ENCODE data around the gene MINK1. TPM values are rescaled to one million over a fixed set of nuclear protein-coding genes. Genes with fewer than 3 reads are reported as not detected.

MINK1 gene
- total RNA-seq, 3 donors from 2014 or later = 25.9 to 58.7 (median 42.0) TPM

DNA sequence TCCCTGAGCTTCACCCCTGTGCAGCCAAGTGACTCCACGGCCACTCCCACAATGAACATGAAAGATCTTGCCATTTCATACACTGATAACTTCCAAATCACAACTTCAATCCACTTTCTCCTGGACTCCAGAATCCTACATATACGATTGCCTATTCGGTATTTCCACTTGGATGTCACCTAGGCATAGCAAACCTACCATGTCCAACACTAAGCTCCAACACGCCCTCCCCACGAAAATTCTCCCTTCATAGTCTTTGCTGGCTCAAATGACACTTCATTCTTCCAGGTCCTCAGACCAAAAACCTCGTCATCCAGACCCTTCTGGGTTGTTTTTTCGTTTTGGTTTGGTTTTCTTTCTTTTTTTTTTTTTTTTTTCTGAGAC, 42.4 kb upstream of the MINK1 start:
- Histone ChIP-seq H3K27me3 (no peaks in the 10 kb centered on the region), H3K4me3 (peak overlapping the region; percentile 63 to 92 (median 79)), H3K4me1 (peaks cover 0 to 4% of the 10 kb centered on the region in 2 donors), H3K36me3 (no peaks in the 10 kb centered on the region), H3K9me3 (no peaks in the 10 kb centered on the region), H3K27ac (peak overlapping the region; percentile 91 to 97)
- TF ChIP-seq POLR2A (IDR thresholded peaks at IDR 0.05) = no peak
- TF ChIP-seq, protein P1, sequence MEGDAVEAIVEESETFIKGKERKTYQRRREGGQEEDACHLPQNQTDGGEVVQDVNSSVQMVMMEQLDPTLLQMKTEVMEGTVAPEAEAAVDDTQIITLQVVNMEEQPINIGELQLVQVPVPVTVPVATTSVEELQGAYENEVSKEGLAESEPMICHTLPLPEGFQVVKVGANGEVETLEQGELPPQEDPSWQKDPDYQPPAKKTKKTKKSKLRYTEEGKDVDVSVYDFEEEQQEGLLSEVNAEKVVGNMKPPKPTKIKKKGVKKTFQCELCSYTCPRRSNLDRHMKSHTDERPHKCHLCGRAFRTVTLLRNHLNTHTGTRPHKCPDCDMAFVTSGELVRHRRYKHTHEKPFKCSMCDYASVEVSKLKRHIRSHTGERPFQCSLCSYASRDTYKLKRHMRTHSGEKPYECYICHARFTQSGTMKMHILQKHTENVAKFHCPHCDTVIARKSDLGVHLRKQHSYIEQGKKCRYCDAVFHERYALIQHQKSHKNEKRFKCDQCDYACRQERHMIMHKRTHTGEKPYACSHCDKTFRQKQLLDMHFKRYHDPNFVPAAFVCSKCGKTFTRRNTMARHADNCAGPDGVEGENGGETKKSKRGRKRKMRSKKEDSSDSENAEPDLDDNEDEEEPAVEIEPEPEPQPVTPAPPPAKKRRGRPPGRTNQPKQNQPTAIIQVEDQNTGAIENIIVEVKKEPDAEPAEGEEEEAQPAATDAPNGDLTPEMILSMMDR (IDR thresholded peaks at IDR 0.05) = no peak
- intact Hi-C loops (cut with DNase I; ENCODE audit: low total_unique reads) = no loop called here
- DNase-seq (ENCODE audit: low spot score in 2 of 2) = no peak

DNA sequence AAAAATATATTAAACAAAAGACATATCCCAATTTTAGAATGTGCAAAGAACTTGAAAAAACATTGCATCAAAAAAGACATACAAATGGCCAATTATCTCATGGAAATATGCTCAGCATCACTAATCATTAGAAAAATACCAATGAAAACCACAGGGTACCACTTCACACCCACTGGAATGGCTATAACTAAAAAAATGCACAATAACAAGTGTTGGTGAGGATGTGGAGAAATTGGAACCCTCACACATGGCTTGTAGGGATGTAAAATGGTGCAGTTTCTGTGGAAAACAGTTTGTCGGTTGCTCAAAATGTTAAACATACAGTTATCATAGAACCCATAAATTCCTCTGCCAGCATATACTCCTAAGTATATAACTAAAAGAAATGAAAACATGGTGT, 38.0 kb upstream of the MINK1 start:
- TF ChIP-seq POLR2AphosphoS5 (IDR thresholded peaks at IDR 0.05) = no peak
- no peak for TF ChIP-seq POLR2A (IDR thresholded peaks at IDR 0.05)
- TF ChIP-seq, protein P1 (IDR thresholded peaks at IDR 0.05) = no peak
- Histone ChIP-seq H3K4me3 (no peak overlapping the region), H3K27ac (peak overlapping the region; percentile 79 to 88), H3K9me3 (no peaks in the 10 kb centered on the region), H3K27me3 (no peaks in the 10 kb centered on the region), H3K36me3 (no peaks in the 10 kb centered on the region), H3K4me1 (peaks cover 0 to 7% of the 10 kb centered on the region in 2 donors)
- intact Hi-C loops (cut with DNase I; ENCODE audit: low total_unique reads) = no loop called here
- DNase-seq (ENCODE audit: low spot score in 2 of 2) = no peak

- peak overlapping the region; percentile 78 to 87 (median 86) for H3K4me3 ChIP-seq
- H3K27ac ChIP-seq = peak overlapping the region; percentile 79 to 88
- TF ChIP-seq POLR2A (IDR thresholded peaks at IDR 0.05) (no peak), POLR2AphosphoS5 (IDR thresholded peaks at IDR 0.05) (no peak)
- TF ChIP-seq, protein P1 (IDR thresholded peaks at IDR 0.05) = no peak
- no peaks in the 10 kb centered on the region for H3K36me3 ChIP-seq
- peaks cover 0 to 7% of the 10 kb centered on the region in 2 donors for H3K4me1 ChIP-seq
- DNase-seq (ENCODE audit: low spot score in 2 of 2) = no peak
- intact Hi-C loops (cut with DNase I; ENCODE audit: low total_unique reads) = no loop called here
- H3K9me3 ChIP-seq = no peaks in the 10 kb centered on the region
- H3K27me3 ChIP-seq = no peaks in the 10 kb centered on the region
Measured at GRCh38 chr17:4796552-4796920, 36.6 kb upstream of the MINK1 start.

- Histone ChIP-seq H3K4me1 (peaks cover 0 to 7% of the 10 kb centered on the region in 2 donors), H3K27ac (no peak overlapping the region), H3K9me3 (no peaks in the 10 kb centered on the region), H3K27me3 (no peaks in the 10 kb centered on the region), H3K4me3 (no peak overlapping the region), H3K36me3 (no peaks in the 10 kb centered on the region)
- DNase-seq (ENCODE audit: low spot score in 2 of 2) = no peak
- intact Hi-C loops (cut with DNase I; ENCODE audit: low total_unique reads) = no loop called here
- TF ChIP-seq, protein P1 (IDR thresholded peaks at IDR 0.05) = no peak
- TF ChIP-seq POLR2A (IDR thresholded peaks at IDR 0.05) = no peak
Measured at GRCh38 chr17:4800462-4801196, 32.5 kb upstream of the MINK1 start.

DNA sequence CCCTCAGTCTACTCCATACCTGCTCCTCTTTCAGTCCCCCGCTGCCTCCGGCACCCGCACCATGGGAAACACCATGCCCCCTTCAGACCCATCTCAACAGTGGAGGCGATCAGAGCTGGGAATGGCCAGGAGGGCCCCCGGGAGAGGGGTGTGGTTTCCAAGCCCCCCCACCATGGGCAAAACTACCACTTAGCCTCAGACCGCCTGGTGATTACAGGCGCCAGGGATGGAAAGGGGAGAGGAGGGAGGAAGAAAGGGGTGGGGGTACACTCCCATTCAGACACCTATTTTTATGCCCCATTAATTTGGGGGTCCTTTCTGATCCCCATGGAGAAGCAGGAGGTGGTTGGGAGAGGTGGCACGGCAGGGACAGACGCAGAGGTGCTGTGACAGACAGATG, 30.9 kb upstream of the MINK1 start, which contains the start of gene C17orf114:
C17orf114 (minus strand) TSS at position 101 of the 400 bp plus-strand sequence.
- Histone ChIP-seq H3K27me3 (no peaks in the 10 kb centered on the region), H3K9me3 (no peaks in the 10 kb centered on the region), H3K4me1 (no peaks in the 10 kb centered on the region), H3K36me3 (no peaks in the 10 kb centered on the region), H3K27ac (no peak within 1 kb of the TSS), H3K4me3 (no peak within 1 kb of the TSS)
- TF ChIP-seq POLR2AphosphoS5 (IDR thresholded peaks at IDR 0.05) (no peak), POLR2A (IDR thresholded peaks at IDR 0.05) (no peak)
- TF ChIP-seq, protein P1 (IDR thresholded peaks at IDR 0.05) = no peak
- intact Hi-C loops (cut with DNase I; ENCODE audit: low total_unique reads) = no loop called here
- DNase-seq (ENCODE audit: low spot score in 2 of 2) = no peak

Data from breast epithelium (tissue), 4 donors.